GM12873 (cell line): ENCODE data around the gene CPE.

Source experiments
- TF ChIP-seq, protein P1 (sequence below): IDR thresholded peaks from 2 replicates; pipeline ENCODE4 v1.5.1; 2012; ENCODE audit warnings: low read depth, mild to moderate bottlenecking, moderate library complexity, low read length, control low read depth; ENCODE audit not compliant: insufficient read depth; ENCODE audit errors: missing control alignments

Gene CPE

DNA sequence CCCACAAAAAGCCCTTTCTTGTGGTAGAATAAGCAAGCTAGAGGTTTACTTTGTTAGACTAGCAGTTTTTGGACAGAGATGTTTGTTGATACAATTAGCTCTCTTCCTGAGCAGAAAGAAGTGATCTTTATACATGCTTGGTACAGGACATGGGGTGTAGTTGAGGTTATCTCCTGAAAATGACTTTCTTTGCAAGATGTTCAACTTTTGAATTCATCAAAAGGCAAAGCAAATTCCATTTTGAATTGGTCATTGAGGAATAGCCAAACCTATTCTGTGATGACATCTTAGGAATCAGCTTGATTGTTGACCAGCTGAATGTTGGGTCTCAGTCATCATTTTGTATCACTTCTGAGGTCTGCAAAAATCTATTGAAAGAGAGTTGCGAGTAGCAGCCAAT is 3.8 kb downstream of the CPE start:
- TF ChIP-seq, protein P1, sequence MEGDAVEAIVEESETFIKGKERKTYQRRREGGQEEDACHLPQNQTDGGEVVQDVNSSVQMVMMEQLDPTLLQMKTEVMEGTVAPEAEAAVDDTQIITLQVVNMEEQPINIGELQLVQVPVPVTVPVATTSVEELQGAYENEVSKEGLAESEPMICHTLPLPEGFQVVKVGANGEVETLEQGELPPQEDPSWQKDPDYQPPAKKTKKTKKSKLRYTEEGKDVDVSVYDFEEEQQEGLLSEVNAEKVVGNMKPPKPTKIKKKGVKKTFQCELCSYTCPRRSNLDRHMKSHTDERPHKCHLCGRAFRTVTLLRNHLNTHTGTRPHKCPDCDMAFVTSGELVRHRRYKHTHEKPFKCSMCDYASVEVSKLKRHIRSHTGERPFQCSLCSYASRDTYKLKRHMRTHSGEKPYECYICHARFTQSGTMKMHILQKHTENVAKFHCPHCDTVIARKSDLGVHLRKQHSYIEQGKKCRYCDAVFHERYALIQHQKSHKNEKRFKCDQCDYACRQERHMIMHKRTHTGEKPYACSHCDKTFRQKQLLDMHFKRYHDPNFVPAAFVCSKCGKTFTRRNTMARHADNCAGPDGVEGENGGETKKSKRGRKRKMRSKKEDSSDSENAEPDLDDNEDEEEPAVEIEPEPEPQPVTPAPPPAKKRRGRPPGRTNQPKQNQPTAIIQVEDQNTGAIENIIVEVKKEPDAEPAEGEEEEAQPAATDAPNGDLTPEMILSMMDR, result no peak

GRCh38 chr4:165383591-165384073 is 4.8 kb downstream of the CPE start:
- TF ChIP-seq, protein P1, result no peak

DNA sequence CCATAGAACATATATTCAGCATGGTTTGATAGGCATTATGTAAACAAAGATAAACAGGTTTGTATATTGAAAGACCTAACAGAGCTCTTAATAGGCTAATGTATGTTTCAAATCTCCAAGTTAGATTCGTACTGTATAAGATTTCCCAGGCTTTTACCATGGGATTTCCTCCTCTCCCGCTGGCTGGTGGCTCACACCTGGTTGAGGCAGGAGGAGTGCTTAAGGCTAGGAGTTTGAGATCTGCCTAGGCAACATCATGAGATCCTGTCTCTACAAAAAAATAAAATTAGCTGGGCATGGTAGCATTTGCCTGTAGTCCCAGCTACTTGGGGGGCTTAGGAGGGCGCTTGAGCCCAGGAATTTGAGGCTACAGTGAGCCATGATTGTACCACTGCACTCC is 5.4 kb downstream of the CPE start:
- TF ChIP-seq, protein P1, result no peak

GRCh38 chr4:165384598-165384997 is 5.8 kb downstream of the CPE start:
- TF ChIP-seq, protein P1, result no peak

- TF ChIP-seq, protein P1, result no peak
Measured at GRCh38 chr4:165385126-165385525, 6.3 kb downstream of the CPE start.

DNA sequence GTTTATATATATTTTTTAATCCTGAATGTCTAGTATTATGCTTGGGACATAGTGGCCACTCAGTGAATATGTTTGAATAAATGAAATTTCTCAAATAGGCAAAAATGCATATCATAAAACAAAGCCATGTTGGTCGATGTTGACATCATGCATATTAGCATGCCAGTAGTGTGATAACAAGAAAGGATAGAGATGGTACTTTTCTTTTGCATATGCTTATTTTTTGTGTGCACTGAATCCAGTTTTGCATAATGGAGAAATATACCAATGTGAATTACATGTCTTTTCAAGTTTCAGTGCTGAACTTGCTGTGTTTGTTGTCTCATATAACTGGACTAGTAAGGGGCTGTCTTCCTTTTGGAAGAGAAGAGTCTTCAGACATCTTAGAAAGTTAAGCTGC is 7.5 kb downstream of the CPE start:
- TF ChIP-seq, protein P1, result no peak

DNA sequence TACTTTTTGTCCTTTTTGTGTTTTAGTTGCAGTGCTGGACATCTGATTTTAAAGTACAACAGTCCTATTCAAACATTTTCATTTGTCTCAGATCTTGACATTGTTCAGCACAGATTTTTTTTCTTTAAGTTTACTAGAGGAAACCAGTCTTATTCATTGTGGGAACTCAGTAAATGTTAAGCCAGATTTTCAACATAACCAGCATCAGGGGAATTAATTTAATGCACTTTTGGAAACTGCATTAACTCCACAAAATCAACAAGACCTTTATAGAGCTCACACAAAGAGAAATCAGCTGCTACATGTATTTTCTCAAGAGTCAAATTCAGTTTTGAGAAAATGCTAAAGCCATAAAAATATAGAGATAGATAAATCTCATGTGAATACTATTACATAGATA is 9.9 kb downstream of the CPE start:
- TF ChIP-seq, protein P1, result no peak

- TF ChIP-seq, protein P1, result no peak
Measured at GRCh38 chr4:165393051-165393450, 14.2 kb downstream of the CPE start.
